Erythroblast (primary cell): ENCODE measurements around the gene MATN4.

ENCODE experiments used
- GATA1 ChIP-seq: IDR thresholded peaks from 2 replicates; pipeline ENCODE4 v1.6.1; 2011; ENCODE audit warnings: low read depth, mild to moderate bottlenecking, control low read depth, low read length, moderate library complexity
- POLR2A ChIP-seq: IDR thresholded peaks from 2 replicates; pipeline ENCODE4 v1.6.1; 2011; ENCODE audit warnings: mild to moderate bottlenecking, low read length

DNA sequence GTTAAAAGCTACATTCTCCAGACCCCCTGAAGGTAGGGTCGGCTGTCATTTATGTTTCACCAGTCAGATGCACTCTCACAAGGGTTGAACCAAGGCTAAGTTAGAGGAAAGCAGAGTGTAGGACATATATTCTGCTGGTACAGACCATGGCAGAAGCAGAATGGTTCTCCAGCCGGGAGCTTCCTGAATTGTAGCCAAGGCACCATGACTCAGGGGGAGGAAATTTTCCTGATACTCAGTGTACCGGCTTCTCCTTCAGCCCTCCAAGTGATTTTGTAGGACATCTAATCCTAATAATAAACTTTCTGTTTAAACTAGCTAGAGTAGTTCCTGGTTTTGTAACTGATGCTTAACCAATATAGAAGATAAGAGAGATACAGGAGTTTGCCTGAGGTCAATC lies 39.6 kb downstream of the MATN4 start:
- TF ChIP-seq POLR2A (no peak), GATA1 (no peak)
